ENCODE measurements around the gene HMGXB3.

- TF ChIP-seq CEBPB (IDR thresholded peaks at IDR 0.05; ENCODE audit: borderline replicate concordance, low read depth, low read length), result no peak
- TF ChIP-seq, protein P1, sequence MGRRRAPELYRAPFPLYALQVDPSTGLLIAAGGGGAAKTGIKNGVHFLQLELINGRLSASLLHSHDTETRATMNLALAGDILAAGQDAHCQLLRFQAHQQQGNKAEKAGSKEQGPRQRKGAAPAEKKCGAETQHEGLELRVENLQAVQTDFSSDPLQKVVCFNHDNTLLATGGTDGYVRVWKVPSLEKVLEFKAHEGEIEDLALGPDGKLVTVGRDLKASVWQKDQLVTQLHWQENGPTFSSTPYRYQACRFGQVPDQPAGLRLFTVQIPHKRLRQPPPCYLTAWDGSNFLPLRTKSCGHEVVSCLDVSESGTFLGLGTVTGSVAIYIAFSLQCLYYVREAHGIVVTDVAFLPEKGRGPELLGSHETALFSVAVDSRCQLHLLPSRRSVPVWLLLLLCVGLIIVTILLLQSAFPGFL (CRISPR knock-in tag; IDR thresholded peaks at IDR 0.05), result no peak
- no peak for TF ChIP-seq SSRP1 (CRISPR knock-in tag; IDR thresholded peaks at IDR 0.05)
- TF ChIP-seq, protein P2, sequence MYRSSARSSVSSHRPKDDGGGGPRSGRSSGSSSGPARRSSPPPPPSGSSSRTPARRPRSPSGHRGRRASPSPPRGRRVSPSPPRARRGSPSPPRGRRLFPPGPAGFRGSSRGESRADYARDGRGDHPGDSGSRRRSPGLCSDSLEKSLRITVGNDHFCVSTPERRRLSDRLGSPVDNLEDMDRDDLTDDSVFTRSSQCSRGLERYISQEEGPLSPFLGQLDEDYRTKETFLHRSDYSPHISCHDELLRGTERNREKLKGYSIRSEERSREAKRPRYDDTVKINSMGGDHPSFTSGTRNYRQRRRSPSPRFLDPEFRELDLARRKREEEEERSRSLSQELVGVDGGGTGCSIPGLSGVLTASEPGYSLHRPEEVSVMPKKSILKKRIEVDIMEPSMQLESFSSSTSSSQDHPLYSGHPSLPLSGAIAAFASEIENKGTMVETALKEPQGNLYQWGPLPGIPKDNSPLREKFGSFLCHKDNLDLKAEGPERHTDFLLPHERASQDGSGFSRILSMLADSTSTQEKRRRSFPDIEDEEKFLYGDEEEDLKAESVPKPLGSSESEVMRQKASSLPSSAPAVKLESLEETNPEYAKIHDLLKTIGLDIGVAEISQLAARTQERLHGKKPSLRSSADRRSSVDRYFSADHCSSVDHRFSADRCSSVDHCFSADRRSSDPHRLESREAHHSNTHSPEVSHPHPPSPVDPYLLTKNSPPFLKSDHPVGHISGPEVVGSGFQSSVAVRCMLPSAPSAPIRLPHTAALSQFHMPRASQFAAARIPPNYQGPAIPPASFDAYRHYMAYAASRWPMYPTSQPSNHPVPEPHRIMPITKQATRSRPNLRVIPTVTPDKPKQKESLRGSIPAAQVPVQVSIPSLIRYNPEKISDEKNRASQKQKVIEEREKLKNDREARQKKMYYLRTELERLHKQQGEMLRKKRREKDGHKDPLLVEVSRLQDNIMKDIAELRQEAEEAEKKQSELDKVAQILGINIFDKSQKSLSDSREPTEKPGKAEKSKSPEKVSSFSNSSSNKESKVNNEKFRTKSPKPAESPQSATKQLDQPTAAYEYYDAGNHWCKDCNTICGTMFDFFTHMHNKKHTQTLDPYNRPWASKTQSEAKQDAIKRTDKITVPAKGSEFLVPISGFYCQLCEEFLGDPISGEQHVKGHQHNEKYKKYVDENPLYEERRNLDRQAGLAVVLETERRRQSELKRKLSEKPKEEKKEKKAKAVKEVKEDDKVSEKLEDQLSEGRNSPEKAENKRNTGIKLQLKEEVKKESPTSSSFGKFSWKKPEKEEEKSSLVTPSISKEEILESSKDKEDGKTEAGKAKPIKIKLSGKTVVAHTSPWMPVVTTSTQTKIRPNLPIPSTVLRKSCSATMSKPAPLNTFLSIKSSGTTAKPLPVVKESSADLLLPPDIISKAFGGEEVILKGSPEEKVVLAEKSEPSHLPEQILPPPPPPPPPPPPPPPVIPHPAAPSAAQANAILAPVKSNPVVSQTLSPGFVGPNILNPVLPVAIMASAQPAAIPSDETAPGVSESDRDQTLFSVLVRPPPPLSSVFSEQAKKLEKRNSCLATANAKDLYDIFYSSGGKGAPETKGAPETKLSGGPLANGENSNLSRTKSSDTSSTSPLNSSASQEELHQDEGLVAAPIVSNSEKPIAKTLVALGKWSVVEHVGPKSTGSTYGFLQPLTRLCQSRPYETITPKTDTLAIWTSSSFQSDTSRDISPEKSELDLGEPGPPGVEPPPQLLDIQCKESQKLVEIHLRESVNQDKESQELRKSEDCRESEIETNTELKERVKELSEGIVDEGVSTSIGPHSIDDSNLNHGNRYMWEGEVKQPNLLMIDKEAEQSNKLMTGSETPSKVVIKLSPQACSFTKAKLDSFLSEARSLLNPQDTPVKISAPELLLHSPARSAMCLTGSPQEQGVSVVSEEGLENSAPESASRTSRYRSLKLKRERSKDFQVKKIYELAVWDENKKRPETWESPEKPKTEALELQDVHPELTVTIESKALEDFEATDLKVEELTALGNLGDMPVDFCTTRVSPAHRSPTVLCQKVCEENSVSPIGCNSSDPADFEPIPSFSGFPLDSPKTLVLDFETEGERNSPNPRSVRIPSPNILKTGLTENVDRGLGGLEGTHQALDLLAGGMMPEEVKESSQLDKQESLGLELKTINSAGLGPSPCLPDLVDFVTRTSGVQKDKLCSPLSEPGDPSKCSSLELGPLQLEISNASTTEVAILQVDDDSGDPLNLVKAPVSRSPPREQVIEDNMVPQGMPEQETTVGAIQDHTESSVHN (CRISPR knock-in tag; IDR thresholded peaks at IDR 0.05), result no peak
- TF ChIP-seq NFE2L1 (CRISPR knock-in tag; IDR thresholded peaks at IDR 0.05; ENCODE audit: borderline replicate concordance), result no peak
- TF ChIP-seq LRRFIP1 (CRISPR knock-in tag; conservative IDR thresholded peaks at IDR 0.05), result no peak
- no peak for TF ChIP-seq CTCF (CRISPR knock-in tag; IDR thresholded peaks at IDR 0.05)
- no peak for TF ChIP-seq SP2 (CRISPR knock-in tag; IDR thresholded peaks at IDR 0.05)
These were observed 21.6 kb downstream of the HMGXB3 start for GRCh38 chr5:150022158-150022531.
